Karpas-422 (cell line): ENCODE data around the gene DLGAP1. TPM values are rescaled to one million over a fixed set of nuclear protein-coding genes. Genes with fewer than 3 reads are reported as not detected.

Experiments
- DNase-seq: peaks from one replicate; pipeline ENCODE4 v3.0.0-alpha.2; 2015
- H2AFZ ChIP-seq: fragments of 200-600 bp; sonication (generic); 2 replicates; pipeline ENCODE4 v1.6.1; 2014; ENCODE audit warnings: antibody characterized with exemption, low read length, mixed read lengths
- H3K27ac ChIP-seq: fragments of 200-600 bp; sonication (generic); 2 replicates; pipeline ENCODE4 v1.5.1; 2014; ENCODE audit warnings: mild to moderate bottlenecking, low read length, moderate library complexity
- H3K27me3 ChIP-seq: fragments of 200-600 bp; sonication (generic); 2 replicates; pipeline ENCODE4 v1.6.1; 2014; ENCODE audit warnings: low read length, mixed read lengths
- H3K36me3 ChIP-seq: fragments of 200-600 bp; sonication (generic); 2 replicates; pipeline ENCODE4 v1.6.1; 2014; ENCODE audit warnings: low read length, mixed read lengths; ENCODE audit not compliant: insufficient read depth
- H3K4me1 ChIP-seq: fragments of 200-600 bp; sonication (generic); 2 replicates; pipeline ENCODE4 v1.6.1; 2014; ENCODE audit warnings: mild to moderate bottlenecking, low read length, mixed read lengths
- H3K4me2 ChIP-seq: fragments of 200-600 bp; sonication (generic); 2 replicates; pipeline ENCODE4 v1.6.1; 2014; ENCODE audit warnings: low read length, low read depth, mild to moderate bottlenecking; ENCODE audit not compliant: poor library complexity, severe bottlenecking
- H3K4me3 ChIP-seq: fragments of 200-600 bp; sonication (generic); 2 replicates; pipeline ENCODE4 v1.5.1; 2014; ENCODE audit warnings: mild to moderate bottlenecking, antibody characterized with exemption, low read length, mixed read lengths
- H3K79me2 ChIP-seq: fragments of 200-600 bp; sonication (generic); 2 replicates; pipeline ENCODE4 v1.6.1; 2014; ENCODE audit warnings: mild to moderate bottlenecking, low read length, mixed read lengths
- H3K9ac ChIP-seq: fragments of 200-600 bp; sonication (generic); 2 replicates; pipeline ENCODE4 v1.6.0; 2014; ENCODE audit warnings: low read length
- H3K9me2 ChIP-seq: fragments of 200-600 bp; sonication (generic), shearing (Covaris generic); replicated peaks from 2 replicates; pipeline ENCODE4 v1.6.0; 2014; ENCODE audit warnings: mild to moderate bottlenecking, low read length, moderate library complexity; ENCODE audit not compliant: insufficient read depth
- H3K9me3 ChIP-seq: fragments of 300-700, 200-600 bp; sonication (generic); 2 replicates; pipeline ENCODE4 v1.6.1; 2014; ENCODE audit warnings: low read length, mixed read lengths
- H4K20me1 ChIP-seq: fragments of 200-600 bp; sonication (generic); 2 replicates; pipeline ENCODE4 v1.6.1; 2014; ENCODE audit warnings: mild to moderate bottlenecking, antibody characterized with exemption, low read length, low read depth; ENCODE audit not compliant: insufficient read depth
- total RNA-seq: library from RNA; depleted of rRNA; stranded (reverse); fragments of >200 nt; shearing (Covaris generic); gene quantifications from 2 replicates; pipeline ENCODE4 v1.2.3, GENCODE V29; 2014; ENCODE audit warnings: low replicate concordance

The DLGAP1 gene
- total RNA-seq, 1 experiment from 2014 or later = 8.8 TPM

DNA sequence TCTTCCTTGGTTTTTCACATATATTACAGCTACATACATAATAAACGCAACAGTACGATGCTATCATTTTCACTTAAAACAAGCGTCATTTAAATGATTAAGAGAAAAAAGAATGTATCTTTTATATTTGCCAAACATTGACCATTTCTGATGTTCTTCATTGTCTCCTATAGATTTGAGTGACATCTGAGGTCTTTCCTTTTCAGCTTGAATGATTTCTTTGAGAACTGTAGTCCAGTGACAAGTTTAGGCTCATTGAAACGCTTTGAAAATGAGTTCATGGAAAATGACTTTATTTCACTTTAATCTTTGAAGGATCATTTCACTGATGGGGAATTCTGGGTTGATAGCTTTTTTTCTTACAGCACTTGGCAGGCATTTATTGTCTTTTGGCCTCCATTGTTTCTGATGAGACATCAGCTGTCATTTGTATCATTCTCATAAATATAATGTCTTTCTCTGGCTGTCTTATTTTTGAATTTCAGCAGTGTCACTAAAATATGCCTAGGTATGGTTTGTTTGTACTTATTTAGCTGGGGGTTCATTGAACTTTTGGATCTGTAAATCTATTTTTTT lies 994.2 kb downstream of the DLGAP1 start:
- Histone ChIP-seq H3K27me3 (no peaks in the 10 kb centered on the region), H3K4me1 (peaks cover 10% of the 10 kb centered on the region), H3K36me3 (peaks cover 45% of the 10 kb centered on the region), H3K9me3 (no peaks in the 10 kb centered on the region), H3K4me3 (no peak overlapping the region), H3K9me2 (no peaks in the 10 kb centered on the region), H2AFZ (no peak overlapping the region), H3K27ac (no peak overlapping the region), H3K4me2 (no peak overlapping the region), H4K20me1 (peaks cover 12% of the 10 kb centered on the region), H3K79me2 (peaks cover 18% of the 10 kb centered on the region), H3K9ac (no peak overlapping the region)
- DNase-seq = no peak

DNA sequence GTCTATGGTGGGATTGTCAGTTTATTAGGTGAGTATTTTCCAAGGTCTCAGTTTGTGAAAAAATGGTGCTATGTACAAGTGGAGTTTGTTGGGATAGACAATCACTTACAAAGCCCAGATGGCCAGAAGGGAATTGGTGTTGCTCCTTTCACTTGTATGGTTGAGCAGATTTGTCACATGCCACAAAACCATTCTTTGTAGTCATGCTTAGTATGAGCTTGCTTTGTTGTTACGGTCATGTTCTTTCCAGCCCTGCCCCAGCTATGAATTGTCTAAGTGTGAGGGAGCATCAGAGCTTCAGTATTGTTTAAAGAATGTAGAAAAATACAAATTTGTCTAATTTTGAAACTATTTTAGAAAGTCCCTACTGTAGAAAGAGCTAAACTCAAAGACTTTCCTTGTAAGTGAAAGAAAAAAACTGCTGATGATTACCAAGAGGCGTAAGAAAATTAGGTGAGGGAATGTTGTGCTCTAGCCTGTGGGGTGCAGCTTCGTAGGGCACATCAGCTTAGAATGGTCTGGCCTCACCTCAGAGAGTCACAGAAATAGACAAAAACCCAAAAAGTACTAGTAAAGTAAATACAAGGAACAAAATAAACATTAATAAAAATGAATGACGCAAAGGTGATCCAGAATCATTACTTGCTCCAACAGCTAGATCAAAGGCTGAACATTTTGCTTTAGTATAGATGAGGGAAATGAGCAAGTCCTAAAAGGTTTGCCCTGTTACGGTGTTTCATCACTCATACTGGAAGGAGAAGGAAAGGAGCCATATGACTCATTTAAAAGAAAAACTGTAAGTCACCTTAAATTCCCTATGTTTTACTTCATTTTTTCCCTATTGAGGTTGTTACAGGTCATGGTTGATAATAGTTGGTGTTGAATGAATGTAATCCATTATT lies 995.9 kb downstream of the DLGAP1 start:
- H3K9me3 ChIP-seq = no peaks in the 10 kb centered on the region
- H3K9ac ChIP-seq = no peak overlapping the region
- peaks cover 35% of the 10 kb centered on the region for H3K79me2 ChIP-seq
- H3K4me3 ChIP-seq = no peak overlapping the region
- DNase-seq = no peak
- peaks cover 56% of the 10 kb centered on the region for H3K36me3 ChIP-seq
- H3K4me2 ChIP-seq = no peak overlapping the region
- H3K27me3 ChIP-seq = no peaks in the 10 kb centered on the region
- H2AFZ ChIP-seq = no peak overlapping the region
- H3K4me1 ChIP-seq = peaks cover 24% of the 10 kb centered on the region
- peak overlapping the region; percentile 1; the same call in 1 of the 2 replicates for H3K27ac ChIP-seq
- H3K9me2 ChIP-seq = no peaks in the 10 kb centered on the region
- H4K20me1 ChIP-seq = peaks cover 24% of the 10 kb centered on the region

DNA sequence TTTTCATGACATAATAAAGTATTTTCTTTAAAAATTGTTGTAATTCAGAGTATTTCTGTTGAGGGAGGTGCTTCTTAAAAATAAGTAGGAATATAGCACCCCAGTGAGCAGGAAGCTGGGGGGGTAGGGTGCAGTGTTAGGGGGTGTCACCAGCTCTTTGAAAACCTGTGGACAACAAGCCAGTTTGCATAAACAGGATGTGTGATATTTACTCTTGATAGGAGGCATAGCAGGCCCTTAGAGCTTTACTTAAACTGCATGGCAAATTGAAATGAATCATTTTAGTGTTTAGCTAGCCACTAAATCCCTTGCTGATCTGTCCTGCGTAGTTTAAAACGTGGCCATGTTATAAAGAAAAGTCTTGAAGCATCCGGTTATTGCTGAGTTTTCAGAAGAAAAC lies 996.7 kb downstream of the DLGAP1 start:
- peaks cover 33% of the 10 kb centered on the region for H3K4me1 ChIP-seq
- H3K27me3 ChIP-seq = no peaks in the 10 kb centered on the region
- peaks cover 56% of the 10 kb centered on the region for H3K36me3 ChIP-seq
- H3K9me2 ChIP-seq = no peaks in the 10 kb centered on the region
- H3K4me2 ChIP-seq = no peak overlapping the region
- H4K20me1 ChIP-seq = peaks cover 24% of the 10 kb centered on the region
- H2AFZ ChIP-seq = no peak overlapping the region
- H3K4me3 ChIP-seq = no peak overlapping the region
- peaks cover 43% of the 10 kb centered on the region for H3K79me2 ChIP-seq
- no peak overlapping the region for H3K9ac ChIP-seq
- no peak for DNase-seq
- H3K9me3 ChIP-seq = no peaks in the 10 kb centered on the region
- H3K27ac ChIP-seq = no peak overlapping the region

DNA sequence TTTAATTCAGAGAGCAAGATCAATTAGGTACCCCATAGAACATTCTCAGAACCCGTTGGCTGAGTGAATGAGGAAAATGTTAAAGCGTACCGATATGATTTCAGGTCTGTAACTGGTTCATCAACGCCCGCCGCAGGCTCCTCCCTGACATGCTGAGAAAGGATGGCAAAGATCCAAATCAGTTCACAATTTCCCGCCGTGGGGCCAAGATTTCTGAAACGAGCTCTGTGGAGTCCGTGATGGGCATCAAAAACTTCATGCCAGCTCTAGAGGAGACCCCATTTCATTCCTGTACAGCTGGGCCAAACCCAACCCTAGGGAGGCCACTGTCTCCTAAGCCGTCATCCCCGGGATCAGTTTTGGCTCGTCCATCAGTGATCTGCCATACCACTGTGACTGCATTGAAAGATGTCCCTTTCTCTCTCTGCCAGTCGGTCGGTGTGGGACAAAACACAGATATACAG lies 997.8 kb downstream of the DLGAP1 start:
- Histone ChIP-seq H2AFZ (no peak overlapping the region), H3K79me2 (peaks cover 54% of the 10 kb centered on the region), H3K4me2 (no peak overlapping the region), H4K20me1 (peaks cover 24% of the 10 kb centered on the region), H3K36me3 (peaks cover 56% of the 10 kb centered on the region), H3K9me2 (no peaks in the 10 kb centered on the region), H3K4me3 (no peak overlapping the region), H3K27me3 (no peaks in the 10 kb centered on the region), H3K9ac (no peak overlapping the region), H3K27ac (no peak overlapping the region), H3K4me1 (peaks cover 44% of the 10 kb centered on the region), H3K9me3 (no peaks in the 10 kb centered on the region)
- DNase-seq = no peak

DNA sequence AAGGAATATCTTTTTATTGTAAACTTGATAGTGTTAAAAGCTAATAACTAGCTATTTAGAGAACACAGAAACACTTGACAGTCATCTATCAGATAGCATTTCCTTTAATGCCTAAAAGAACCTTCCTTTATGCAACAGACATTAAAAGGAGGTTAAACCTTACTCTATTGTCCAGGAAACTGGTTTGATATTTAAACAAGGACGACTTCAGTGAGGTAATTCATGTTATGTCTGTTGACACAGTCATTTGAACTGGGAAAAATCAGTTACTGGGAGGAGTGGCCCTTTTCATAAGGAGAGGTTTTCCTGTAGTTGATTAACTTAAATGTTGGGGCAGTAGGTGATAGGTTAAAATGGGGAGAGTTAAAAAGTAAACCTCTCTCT lies 998.4 kb downstream of the DLGAP1 start:
- H3K4me1 ChIP-seq = peaks cover 44% of the 10 kb centered on the region
- H3K27ac ChIP-seq = no peak overlapping the region
- no peak overlapping the region for H3K4me2 ChIP-seq
- DNase-seq = no peak
- no peak overlapping the region for H3K9ac ChIP-seq
- peaks cover 56% of the 10 kb centered on the region for H3K36me3 ChIP-seq
- no peaks in the 10 kb centered on the region for H3K9me2 ChIP-seq
- H4K20me1 ChIP-seq = peaks cover 24% of the 10 kb centered on the region
- no peak overlapping the region for H3K4me3 ChIP-seq
- no peaks in the 10 kb centered on the region for H3K9me3 ChIP-seq
- peaks cover 60% of the 10 kb centered on the region for H3K79me2 ChIP-seq
- no peaks in the 10 kb centered on the region for H3K27me3 ChIP-seq
- no peak overlapping the region for H2AFZ ChIP-seq

DNA sequence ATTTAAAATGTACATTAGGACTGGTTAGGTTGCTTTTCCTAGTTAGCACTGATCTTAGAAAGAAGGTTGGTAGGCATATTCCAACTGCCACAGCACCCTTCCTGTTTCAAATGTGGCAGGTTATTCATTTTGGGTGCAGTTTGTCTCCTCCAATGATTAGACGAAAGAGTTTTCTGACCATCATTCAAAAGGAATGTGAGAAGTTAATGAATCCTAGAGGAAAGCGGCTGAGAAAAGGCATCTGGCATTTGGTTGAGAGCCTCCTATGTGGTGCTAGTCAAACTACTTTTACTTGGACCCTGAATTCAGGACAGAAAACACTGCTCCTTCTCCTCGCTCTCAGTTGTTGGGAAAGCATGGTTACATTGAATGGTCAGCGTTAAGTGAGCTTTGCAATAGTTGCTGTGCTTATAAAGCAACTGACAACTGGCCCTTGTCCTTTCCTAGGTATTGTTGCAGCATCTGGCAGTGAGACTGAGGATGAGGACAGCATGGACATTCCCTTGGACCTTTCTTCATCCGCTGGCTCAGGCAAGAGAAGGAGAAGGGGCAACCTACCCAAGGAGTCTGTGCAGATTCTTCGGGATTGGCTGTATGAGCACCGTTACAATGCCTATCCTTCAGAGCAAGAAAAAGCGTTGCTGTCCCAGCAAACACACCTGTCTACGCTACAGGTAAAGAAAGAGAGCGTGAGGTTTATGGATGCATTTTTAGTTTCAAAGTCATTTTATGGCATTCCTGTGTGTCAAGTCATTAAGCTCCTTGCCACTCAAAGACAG lies 999.0 kb downstream of the DLGAP1 start:
- H3K9ac ChIP-seq = no peak overlapping the region
- no peaks in the 10 kb centered on the region for H3K27me3 ChIP-seq
- no peaks in the 10 kb centered on the region for H3K9me3 ChIP-seq
- peaks cover 56% of the 10 kb centered on the region for H3K36me3 ChIP-seq
- H2AFZ ChIP-seq = no peak overlapping the region
- peaks cover 44% of the 10 kb centered on the region for H3K4me1 ChIP-seq
- no peaks in the 10 kb centered on the region for H3K9me2 ChIP-seq
- H3K27ac ChIP-seq = peak overlapping the region; percentile 89; the same call in 1 of the 2 replicates
- no peak overlapping the region for H3K4me2 ChIP-seq
- no peak for DNase-seq
- peaks cover 24% of the 10 kb centered on the region for H4K20me1 ChIP-seq
- H3K79me2 ChIP-seq = peaks cover 66% of the 10 kb centered on the region
- H3K4me3 ChIP-seq = no peak overlapping the region

DNA sequence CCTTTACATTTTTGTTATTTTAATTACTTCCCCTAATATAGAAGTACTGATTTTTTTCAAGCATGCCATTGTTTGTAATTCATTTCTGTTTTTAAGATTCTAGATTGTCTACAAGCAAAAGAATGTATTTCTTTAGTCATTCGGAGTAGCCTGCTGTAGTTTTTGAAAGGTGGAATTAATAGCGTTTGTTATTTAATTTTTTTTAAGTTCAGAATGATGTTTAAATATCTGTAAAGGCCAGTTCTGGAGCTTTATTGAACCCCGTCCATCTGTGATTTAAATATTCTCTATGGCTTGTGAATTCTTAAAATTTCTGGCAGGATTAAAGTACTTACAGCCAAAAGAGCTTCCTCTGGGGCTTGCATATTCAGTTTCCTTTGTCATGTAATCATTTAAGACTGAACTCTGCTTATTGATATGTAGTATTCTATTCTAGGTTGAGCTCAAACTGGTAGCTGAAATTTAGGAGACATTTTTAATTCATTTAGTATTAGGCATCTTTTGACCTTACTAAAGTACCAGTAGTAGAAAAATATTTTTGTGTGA lies 999.9 kb downstream of the DLGAP1 start:
- DNase-seq = no peak
- H3K4me3 ChIP-seq = peak overlapping the region; percentile 97
- H3K9me2 ChIP-seq = no peaks in the 10 kb centered on the region
- peak overlapping the region; percentile 70 for H3K4me2 ChIP-seq
- no peaks in the 10 kb centered on the region for H3K27me3 ChIP-seq
- peaks cover 48% of the 10 kb centered on the region for H3K36me3 ChIP-seq
- H2AFZ ChIP-seq = no peak overlapping the region
- no peaks in the 10 kb centered on the region for H3K9me3 ChIP-seq
- peaks cover 44% of the 10 kb centered on the region for H3K4me1 ChIP-seq
- peak overlapping the region; percentile 96 for H3K9ac ChIP-seq
- peaks cover 74% of the 10 kb centered on the region for H3K79me2 ChIP-seq
- H4K20me1 ChIP-seq = peaks cover 24% of the 10 kb centered on the region
- H3K27ac ChIP-seq = peak overlapping the region; percentile 89
